Thoracic aorta (tissue), 2 donors: ENCODE data around the gene CELF1. TPM values are rescaled to one million over a fixed set of nuclear protein-coding genes. Genes with fewer than 3 reads are reported as not detected.

Experiments
- ATAC-seq: fragments of 150-250 bp; one replicate; pipeline ENCODE4 v1.8.0; 2017; ENCODE audit warnings: low read depth; ENCODE audit not compliant: insufficient number of reproducible peaks, low FRiP score
- DNase-seq: peaks from one replicate; pipeline ENCODE4 v3.0.0-alpha.2; 2020; ENCODE audit warnings: low spot score
- H3K27ac ChIP-seq, 2 donors: fragments of 200-600 bp; sonication (generic); 1 replicate in 1 of 2; 2 replicates in 1 of 2; pipeline ENCODE4 v1.5.1; 2016; ENCODE audit warnings: mild to moderate bottlenecking in 2 of 2, moderate library complexity in 2 of 2
- H3K27me3 ChIP-seq: fragments of 200-600 bp; sonication (generic); replicated peaks from 2 replicates; pipeline ENCODE4 v1.6.0; 2016; ENCODE audit warnings: mild to moderate bottlenecking; ENCODE audit not compliant: insufficient read depth
- H3K36me3 ChIP-seq: fragments of 200-600 bp; sonication (generic); one replicate; pipeline ENCODE4 v1.5.1; 2016
- H3K4me1 ChIP-seq, 2 donors: fragments of 200-600 bp; sonication (generic); 1 replicate in 1 of 2; 2 replicates in 1 of 2; pipeline versions ENCODE4 v1.5.1 to v1.6.0; 2016; ENCODE audit warnings: low read depth in 2 of 2, mild to moderate bottlenecking in 1 of 2; ENCODE audit not compliant: control insufficient read depth in 1 of 2
- H3K4me3 ChIP-seq: fragments of 200-600 bp; sonication (generic); 2 replicates; pipeline ENCODE4 v1.5.1; 2016; ENCODE audit warnings: mild to moderate bottlenecking
- H3K9me3 ChIP-seq: fragments of 200-600 bp; sonication (generic); 2 replicates; pipeline ENCODE4 v1.5.1; 2016
- total RNA-seq, 2 donors: library from RNA; depleted of rRNA; stranded (reverse); fragments of >200 nt; gene quantifications; one replicate each; pipeline versions ENCODE4 v1.1.0 to v1.2.3, GENCODE V29; 2016
- TF ChIP-seq, protein P1 (sequence below): fragments of 200-600 bp; sonication (generic); IDR thresholded peaks from one replicate; pipeline ENCODE4 v1.5.1; 2019; ENCODE audit warnings: antibody characterized with exemption

CELF1 gene
- total RNA-seq, 2 donors from 2014 or later = 112 to 114 TPM

DNA sequence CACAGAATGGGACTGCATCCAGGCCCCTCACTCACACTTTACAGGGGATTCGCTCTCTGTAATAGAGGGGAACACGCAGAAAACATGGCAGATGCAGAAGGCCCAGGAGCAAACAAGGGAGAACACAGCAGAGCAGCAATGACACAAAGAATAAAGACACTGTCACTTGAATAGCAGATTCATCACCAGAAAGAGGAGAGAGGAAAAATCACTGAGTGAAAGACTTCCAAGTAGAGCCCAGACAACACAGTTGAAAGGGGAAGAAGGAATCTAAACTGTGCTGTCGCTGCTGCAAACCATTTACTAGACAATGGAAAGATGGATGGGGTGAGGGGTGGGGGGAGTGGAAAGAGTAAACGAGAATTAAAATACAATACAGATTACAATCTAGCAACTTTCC, 75.2 kb downstream of the CELF1 start:
- Histone ChIP-seq H3K4me1 (peaks cover 0 to 14% of the 10 kb centered on the region in 2 donors), H3K36me3 (peaks cover 66% of the 10 kb centered on the region), H3K27ac (no peak overlapping the region), H3K4me3 (no peak overlapping the region), H3K9me3 (no peaks in the 10 kb centered on the region), H3K27me3 (no peaks in the 10 kb centered on the region)
- no peak for DNase-seq
- no peak for ATAC-seq
- TF ChIP-seq, protein P1, sequence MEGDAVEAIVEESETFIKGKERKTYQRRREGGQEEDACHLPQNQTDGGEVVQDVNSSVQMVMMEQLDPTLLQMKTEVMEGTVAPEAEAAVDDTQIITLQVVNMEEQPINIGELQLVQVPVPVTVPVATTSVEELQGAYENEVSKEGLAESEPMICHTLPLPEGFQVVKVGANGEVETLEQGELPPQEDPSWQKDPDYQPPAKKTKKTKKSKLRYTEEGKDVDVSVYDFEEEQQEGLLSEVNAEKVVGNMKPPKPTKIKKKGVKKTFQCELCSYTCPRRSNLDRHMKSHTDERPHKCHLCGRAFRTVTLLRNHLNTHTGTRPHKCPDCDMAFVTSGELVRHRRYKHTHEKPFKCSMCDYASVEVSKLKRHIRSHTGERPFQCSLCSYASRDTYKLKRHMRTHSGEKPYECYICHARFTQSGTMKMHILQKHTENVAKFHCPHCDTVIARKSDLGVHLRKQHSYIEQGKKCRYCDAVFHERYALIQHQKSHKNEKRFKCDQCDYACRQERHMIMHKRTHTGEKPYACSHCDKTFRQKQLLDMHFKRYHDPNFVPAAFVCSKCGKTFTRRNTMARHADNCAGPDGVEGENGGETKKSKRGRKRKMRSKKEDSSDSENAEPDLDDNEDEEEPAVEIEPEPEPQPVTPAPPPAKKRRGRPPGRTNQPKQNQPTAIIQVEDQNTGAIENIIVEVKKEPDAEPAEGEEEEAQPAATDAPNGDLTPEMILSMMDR = no peak

DNA sequence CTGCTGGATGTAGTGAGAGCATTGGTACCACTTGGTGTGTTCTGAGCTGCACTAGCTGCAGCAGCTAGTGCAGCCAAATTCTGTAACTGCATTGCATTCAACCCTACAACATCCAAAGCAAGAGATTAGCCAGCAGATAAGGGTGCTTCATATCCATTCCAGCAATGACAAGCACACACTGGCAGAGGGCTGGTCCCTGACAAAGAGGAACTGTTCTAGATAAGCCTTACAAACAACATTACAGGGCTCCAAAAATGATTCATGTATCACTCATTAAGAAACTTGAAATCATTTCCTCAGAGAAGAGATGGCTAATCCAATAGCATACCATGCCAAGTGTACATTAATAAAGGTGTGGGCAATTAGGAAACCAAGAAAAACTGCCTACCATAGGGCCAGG, 75.6 kb downstream of the CELF1 start:
- Histone ChIP-seq H3K36me3 (peaks cover 66% of the 10 kb centered on the region), H3K4me1 (peaks cover 0 to 14% of the 10 kb centered on the region in 2 donors), H3K27ac (no peak overlapping the region), H3K4me3 (no peak overlapping the region), H3K27me3 (no peaks in the 10 kb centered on the region), H3K9me3 (no peaks in the 10 kb centered on the region)
- ATAC-seq (no peak), DNase-seq (no peak)
- TF ChIP-seq, protein P1 = no peak

DNA sequence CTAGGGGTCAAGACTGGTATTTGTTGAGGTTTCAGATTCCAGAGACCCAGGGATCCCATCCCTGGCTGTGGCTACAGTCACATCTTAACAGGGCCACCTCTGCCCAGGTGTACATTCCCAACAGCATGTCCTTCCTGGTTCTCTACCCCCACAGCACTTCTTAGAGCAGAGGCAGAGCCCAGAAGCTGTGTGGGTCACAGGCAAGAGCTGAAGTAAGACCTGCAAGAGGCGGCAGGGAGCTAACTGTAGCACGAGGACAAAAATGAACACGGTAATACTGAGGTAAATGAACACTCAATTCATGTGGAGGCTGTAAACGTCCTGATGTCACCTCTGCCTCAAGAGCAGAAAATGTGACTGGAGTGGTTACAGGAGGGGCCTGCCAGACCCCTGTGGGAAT, 82.3 kb downstream of the CELF1 start:
- TF ChIP-seq, protein P1 = no peak
- ATAC-seq = no peak
- Histone ChIP-seq H3K36me3 (peaks cover 41% of the 10 kb centered on the region), H3K27me3 (no peaks in the 10 kb centered on the region), H3K27ac (peak overlapping the region in 1 of 2 donors; percentile 15), H3K4me1 (peaks cover 15 to 29% of the 10 kb centered on the region in 2 donors), H3K4me3 (no peak overlapping the region), H3K9me3 (no peaks in the 10 kb centered on the region)
- DNase-seq = no peak

DNA sequence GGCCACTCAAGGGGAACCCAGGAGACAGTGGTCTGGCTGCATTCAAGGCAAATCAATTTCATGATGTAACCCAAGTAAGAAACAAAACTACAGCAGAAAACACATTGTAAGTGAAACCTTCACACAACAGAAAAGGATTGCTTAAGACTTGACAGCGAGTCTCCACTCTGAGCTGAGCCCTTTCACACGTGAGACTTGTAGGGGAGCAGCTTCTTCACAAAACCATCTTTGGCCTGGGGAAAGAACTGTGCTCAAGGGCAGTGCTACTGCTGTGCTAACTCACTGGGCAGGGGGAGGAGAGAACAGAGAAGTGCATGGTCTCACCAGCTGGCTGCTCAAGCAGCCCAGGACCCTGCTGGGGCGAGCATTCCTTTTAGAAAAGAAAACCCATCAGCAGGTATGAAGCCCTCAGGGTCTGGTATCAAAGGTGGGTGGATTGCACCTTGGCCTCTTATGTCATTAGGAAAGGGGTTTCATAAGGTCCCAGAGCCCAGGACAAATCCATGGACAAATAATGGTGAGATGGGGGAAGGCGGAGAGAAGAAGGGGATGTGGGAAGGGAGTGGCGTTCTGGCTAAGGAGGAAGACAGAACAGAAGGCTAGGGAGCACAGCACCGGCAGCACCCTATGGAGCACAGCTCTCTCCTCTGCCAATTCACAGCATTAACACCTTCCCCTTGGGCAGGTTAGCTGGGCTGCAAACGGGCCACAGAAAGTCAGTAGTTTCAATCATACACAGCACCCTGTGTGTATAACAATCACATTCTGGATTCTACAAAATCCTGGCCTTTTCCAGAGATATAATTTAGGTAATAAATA, 83.4 kb downstream of the CELF1 start:
- no peak for ATAC-seq
- Histone ChIP-seq H3K36me3 (peaks cover 30% of the 10 kb centered on the region), H3K27ac (no peak overlapping the region), H3K9me3 (no peaks in the 10 kb centered on the region), H3K4me1 (peaks cover 15 to 34% of the 10 kb centered on the region in 2 donors), H3K27me3 (no peaks in the 10 kb centered on the region), H3K4me3 (no peak overlapping the region)
- TF ChIP-seq, protein P1 = no peak
- no peak for DNase-seq

DNA sequence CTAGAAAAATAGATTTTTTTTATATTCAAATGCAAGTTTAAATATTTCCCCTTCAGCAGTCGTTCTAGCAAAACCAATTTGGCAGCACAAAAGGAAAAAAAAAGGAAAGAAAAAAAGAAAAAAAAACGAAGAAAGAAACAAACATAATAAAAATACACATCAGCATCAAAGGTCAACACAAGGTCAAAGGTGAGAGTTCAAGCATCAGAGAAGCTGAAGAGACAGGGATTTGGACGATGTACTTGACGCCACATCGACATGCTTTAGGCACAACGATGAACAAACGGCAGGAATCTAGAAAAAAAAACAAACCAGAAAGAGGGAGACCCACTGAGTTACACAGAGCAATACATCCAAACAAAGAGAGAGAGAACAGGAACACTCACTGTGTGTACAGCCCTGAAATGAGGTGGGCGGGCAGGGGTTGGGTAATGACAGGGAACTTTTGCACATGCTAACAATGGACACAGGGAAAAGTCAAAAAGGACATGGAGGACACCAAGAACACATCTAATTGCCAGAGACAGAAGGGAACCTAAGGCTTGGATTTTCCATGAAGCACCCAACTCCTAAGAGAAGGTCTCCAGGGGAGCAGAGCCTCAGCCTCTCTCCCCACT, 84.2 kb downstream of the CELF1 start:
- peak overlapping the region in 1 of 2 donors; percentile 18 for H3K27ac ChIP-seq
- no peaks in the 10 kb centered on the region for H3K27me3 ChIP-seq
- no peaks in the 10 kb centered on the region for H3K9me3 ChIP-seq
- DNase-seq = no peak
- H3K4me1 ChIP-seq = peaks cover 15 to 34% of the 10 kb centered on the region in 2 donors
- no peak for ATAC-seq
- H3K4me3 ChIP-seq = no peak overlapping the region
- peaks cover 30% of the 10 kb centered on the region for H3K36me3 ChIP-seq
- TF ChIP-seq, protein P1 = no peak
